ENCODE measurements around the gene ANXA6.

DNA sequence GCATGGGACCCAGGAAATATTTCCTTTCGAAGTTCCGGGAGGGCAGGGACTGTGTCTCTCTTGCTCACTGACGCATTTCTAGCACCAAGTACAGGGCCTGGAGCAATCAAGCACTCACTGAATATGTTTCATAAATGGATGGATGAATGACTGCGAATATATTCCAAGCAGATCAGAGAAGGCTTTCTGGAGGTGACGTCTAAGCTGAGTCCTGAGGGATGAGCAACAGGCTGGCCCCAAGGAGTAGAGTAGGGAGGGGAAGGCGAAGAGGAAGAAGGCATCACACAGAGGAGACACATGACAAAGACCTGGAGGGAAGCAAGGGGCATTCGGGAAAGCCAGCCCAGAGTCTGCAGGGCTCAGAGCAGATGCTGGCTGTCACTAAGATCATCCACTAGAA lies 13.9 kb downstream of the ANXA6 start:
- TF ChIP-seq POLR2A (IDR thresholded peaks at IDR 0.05; ENCODE audit: low read length) (no peak), GATA1 (IDR thresholded peaks at IDR 0.05; ENCODE audit: low read depth, low read length) (no peak)
